Thymus (tissue), 11 donors: ENCODE measurements around the gene RAC2. TPM values are rescaled to one million over a fixed set of nuclear protein-coding genes. Genes with fewer than 3 reads are reported as not detected.
A peak's percentile ranks its signal among the peaks of the same experiment; 100 is the strongest.

Experiments used
- DNase-seq, 9 donors: peaks; one replicate each; pipeline ENCODE4 v3.0.0-alpha.2; 2013; ENCODE audit warnings: low spot score in 9 of 9, low read depth in 6 of 9, missing footprints in 1 of 9
- H3K27ac ChIP-seq, 2 donors: one replicate each; pipeline ENCODE4 v1.5.1; 2013; ENCODE audit warnings: control low read depth in 1 of 2, low read depth in 1 of 2, low read length in 1 of 2, mild to moderate bottlenecking in 1 of 2, moderate library complexity in 1 of 2
- H3K27me3 ChIP-seq, 2 donors: one replicate each; pipeline ENCODE4 v1.5.1; 2013; ENCODE audit warnings: low read length in 1 of 2; ENCODE audit not compliant: control insufficient read depth in 2 of 2, insufficient read depth in 1 of 2
- H3K36me3 ChIP-seq, 2 donors: one replicate each; pipeline ENCODE4 v1.5.1; 2013; ENCODE audit warnings: low read length in 1 of 2, mild to moderate bottlenecking in 1 of 2, moderate library complexity in 1 of 2; ENCODE audit not compliant: control insufficient read depth in 2 of 2, insufficient read depth in 2 of 2
- H3K4me1 ChIP-seq, 2 donors: one replicate each; pipeline ENCODE4 v1.5.1; 2013; ENCODE audit warnings: low read length in 2 of 2; ENCODE audit not compliant: control insufficient read depth in 2 of 2, insufficient read depth in 2 of 2
- H3K4me3 ChIP-seq, 2 donors: one replicate each; pipeline ENCODE4 v1.5.1; 2013; ENCODE audit warnings: low read length in 2 of 2, control low read depth in 1 of 2, mild to moderate bottlenecking in 1 of 2
- H3K9me3 ChIP-seq, 2 donors: one replicate each; pipeline ENCODE4 v1.5.1; 2013; ENCODE audit warnings: low read length in 1 of 2, mild to moderate bottlenecking in 1 of 2; ENCODE audit not compliant: control insufficient read depth in 2 of 2, insufficient read depth in 1 of 2
- WGBS: extraction: QIAGEN DNeasy Blood & Tissue Kit; methylation state at CpG from one replicate; pipeline ENCODE4 v1.1.7; 2013; 5-methylcytosine and 5-hydroxymethylcytosine counted together
- polyA plus RNA-seq: library from polyadenylated mRNA; stranded (reverse); fragments of 200-250 nt; gene quantifications from one replicate; pipeline ENCODE4 v1.2.3, GENCODE V29; 2013
- total RNA-seq: library from RNA; stranded (reverse); fragments of 120-200 nt; gene quantifications from one replicate; pipeline ENCODE4 v1.2.4, GENCODE V29; 2013
- donor health status: healthy.

Gene RAC2
- total and polyA plus RNA-seq, 2 donors: 149 to 206 TPM

DNA sequence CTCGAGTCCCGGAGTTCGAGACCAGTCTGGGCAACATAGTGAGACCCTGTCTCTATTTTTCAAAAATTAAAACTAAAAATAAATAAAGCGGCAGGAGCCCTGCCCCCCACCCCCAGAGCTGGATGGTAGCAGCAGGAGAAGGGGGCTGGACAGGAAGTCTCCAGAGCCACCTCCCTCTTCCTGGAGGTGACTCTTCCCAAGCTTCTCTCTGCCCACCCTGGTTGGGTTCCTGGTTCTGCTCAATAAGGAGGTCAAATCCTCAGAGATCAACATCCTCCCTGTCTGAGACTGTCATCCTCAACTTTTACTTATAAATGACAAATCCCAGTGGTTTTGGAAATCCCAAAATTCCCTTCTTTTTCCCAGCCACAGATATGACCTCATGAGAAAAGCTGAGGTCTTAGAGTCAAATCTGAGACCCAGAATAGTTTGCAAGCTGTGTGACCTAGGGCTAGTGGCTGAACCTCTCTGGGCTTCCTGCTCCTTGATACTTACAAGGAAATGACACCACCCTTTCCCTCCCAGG, 57.0 kb downstream of the RAC2 start:
- no peak for DNase-seq
- Histone ChIP-seq H3K27me3 (no peaks in the 10 kb centered on the region), H3K4me3 (no peak overlapping the region), H3K4me1 (peaks cover 12 to 41% of the 10 kb centered on the region in 2 donors), H3K27ac (peak overlapping the region; percentile 40 to 66), H3K9me3 (no peaks in the 10 kb centered on the region), H3K36me3 (peaks cover 0 to 3% of the 10 kb centered on the region in 2 donors)
- WGBS: 76% methylated on average over 4 of the region's 4 CpGs

DNA sequence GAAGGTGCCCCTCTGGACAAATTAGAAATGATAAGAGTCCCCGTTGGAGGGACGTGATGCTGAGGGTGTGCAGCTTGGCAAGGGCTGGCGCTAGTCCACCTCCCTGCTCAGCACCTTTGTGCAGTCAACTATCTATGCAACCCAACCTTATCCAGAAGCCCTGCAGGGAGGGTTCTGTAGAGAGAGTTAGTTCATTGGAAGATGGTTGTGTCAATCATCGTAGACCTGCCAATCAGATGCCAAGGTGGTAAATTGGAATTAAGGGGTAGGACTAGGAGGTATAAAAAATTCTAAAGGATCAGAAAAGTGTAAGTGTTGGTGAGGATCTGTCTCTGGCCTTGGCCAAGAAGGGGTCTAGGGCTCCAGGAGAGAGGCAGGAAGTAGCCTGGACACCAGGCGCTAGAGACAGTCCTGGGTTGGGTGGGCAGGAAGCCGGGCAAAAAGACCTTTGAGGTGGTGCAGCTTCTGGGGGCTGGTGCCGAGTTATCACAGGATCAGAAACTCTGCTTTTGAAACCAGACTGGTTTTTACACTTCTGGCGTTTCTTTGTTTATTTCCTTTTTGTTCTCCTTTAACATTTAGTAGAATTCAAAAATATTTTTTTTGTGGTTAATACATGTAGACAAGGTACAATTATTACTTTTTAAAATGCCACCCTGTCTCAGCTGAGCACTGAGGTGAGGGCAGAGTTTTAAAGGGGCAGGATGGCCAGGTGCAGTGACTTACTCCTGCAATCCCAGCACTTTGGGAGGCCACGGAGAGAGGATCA, 57.7 kb downstream of the RAC2 start:
- Histone ChIP-seq H3K27me3 (no peaks in the 10 kb centered on the region), H3K4me3 (no peak overlapping the region), H3K9me3 (no peaks in the 10 kb centered on the region), H3K36me3 (peaks cover 0 to 3% of the 10 kb centered on the region in 2 donors), H3K27ac (peak overlapping the region; percentile 40 to 66), H3K4me1 (peaks cover 12 to 41% of the 10 kb centered on the region in 2 donors)
- 48% methylated on average over 9 of the region's 9 CpGs for WGBS
- DNase-seq: peak; percentile 65 to 96 (median 86)

DNA sequence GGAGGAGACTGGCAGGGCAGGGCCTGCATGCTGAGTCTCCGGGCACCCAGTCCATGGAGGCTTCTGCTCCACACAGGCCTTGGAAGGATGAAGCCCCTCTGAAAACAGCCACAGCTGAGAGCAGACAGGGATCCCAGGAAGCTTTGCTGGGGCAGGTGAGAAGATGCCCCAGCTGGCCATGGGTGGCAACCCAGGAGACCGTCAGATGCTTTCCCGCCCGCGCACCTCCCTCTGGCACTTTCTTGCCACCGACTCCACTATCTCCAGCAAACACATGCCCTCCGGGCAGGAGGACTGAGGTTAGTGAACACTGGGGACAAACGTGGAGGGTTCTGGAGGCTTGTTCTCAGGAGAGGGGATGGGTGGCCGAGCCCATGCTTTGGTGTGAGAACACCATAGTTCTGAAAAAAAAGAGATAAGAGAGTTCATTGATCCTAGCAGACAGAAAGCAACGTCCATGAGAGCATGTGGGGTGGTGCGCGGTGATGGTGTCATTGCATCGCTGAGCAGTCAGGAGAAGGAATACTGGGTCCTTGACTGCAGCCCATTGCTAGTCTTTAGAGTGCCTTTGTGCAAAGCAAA, 58.3 kb downstream of the RAC2 start:
- no peaks in the 10 kb centered on the region for H3K27me3 ChIP-seq
- H3K4me1 ChIP-seq: peaks cover 12 to 41% of the 10 kb centered on the region in 2 donors
- DNase-seq: no peak
- H3K27ac ChIP-seq: no peak overlapping the region
- WGBS: 87% methylated on average over 13 of the region's 13 CpGs
- no peaks in the 10 kb centered on the region for H3K9me3 ChIP-seq
- H3K36me3 ChIP-seq: peaks cover 0 to 3% of the 10 kb centered on the region in 2 donors
- H3K4me3 ChIP-seq: no peak overlapping the region

DNA sequence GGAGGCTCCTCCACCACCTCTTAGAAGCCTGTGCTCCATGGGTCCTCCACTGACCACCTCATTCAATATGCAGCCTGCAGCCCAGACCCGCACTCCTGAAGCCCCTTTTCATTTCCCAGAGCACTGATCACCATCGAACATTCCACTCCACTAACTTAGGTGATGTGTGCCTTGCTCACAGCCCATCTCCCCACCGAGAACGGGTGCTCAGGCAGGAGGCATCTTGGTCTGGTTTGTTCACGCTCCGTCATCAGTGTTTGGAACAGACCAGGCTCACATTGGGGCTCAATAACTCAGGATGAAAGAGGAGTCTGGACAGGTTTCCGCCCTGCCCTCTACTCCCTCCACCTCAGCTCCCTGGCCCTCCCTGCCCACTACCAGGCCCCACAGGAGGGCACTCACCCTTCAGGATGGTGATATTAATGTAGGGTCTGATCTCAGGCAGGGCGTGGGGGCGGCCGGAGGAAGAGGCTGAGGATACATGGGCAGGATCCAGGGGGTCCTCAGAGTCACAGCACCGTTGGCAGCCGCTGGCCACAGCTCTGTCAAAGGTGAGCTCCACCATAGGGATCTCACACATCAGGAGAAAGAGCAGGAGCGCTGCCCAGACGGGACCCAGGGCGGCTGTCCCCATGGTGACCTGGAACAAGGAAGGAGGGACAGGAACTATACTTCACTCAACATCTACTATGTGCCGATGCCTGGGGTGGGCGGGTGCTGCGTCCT, 59.1 kb downstream of the RAC2 start:
- peaks cover 12 to 41% of the 10 kb centered on the region in 2 donors for H3K4me1 ChIP-seq
- no peak for DNase-seq
- no peak overlapping the region for H3K4me3 ChIP-seq
- 95% methylated on average over 18 of the region's 18 CpGs for WGBS
- peaks cover 0 to 3% of the 10 kb centered on the region in 2 donors for H3K36me3 ChIP-seq
- no peak overlapping the region for H3K27ac ChIP-seq
- no peaks in the 10 kb centered on the region for H3K9me3 ChIP-seq
- H3K27me3 ChIP-seq: no peaks in the 10 kb centered on the region

DNA sequence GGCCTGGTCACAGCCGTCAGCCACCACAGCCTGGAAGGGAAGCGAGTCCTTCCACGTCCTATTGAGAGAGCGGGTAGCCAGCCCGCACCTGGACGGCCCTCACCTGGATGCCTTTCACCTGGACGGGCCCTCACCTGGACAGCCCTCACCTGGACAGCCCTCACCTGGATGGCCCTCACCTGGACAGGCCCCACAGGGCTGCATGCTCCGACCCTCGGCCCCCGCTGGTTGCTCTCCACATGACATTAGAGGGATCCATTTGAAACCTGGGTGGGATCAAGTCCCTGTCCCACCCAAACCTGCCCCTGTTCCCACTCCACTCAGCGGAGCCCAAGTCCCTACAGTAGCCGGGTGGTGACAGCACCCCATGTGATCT, 59.7 kb downstream of the RAC2 start:
- H3K27me3 ChIP-seq: no peaks in the 10 kb centered on the region
- peaks cover 12 to 41% of the 10 kb centered on the region in 2 donors for H3K4me1 ChIP-seq
- no peak overlapping the region for H3K27ac ChIP-seq
- H3K36me3 ChIP-seq: no peaks in the 10 kb centered on the region
- no peak overlapping the region for H3K4me3 ChIP-seq
- no peaks in the 10 kb centered on the region for H3K9me3 ChIP-seq
- DNase-seq: no peak
- WGBS: 97% methylated on average over 12 of the region's 12 CpGs

DNA sequence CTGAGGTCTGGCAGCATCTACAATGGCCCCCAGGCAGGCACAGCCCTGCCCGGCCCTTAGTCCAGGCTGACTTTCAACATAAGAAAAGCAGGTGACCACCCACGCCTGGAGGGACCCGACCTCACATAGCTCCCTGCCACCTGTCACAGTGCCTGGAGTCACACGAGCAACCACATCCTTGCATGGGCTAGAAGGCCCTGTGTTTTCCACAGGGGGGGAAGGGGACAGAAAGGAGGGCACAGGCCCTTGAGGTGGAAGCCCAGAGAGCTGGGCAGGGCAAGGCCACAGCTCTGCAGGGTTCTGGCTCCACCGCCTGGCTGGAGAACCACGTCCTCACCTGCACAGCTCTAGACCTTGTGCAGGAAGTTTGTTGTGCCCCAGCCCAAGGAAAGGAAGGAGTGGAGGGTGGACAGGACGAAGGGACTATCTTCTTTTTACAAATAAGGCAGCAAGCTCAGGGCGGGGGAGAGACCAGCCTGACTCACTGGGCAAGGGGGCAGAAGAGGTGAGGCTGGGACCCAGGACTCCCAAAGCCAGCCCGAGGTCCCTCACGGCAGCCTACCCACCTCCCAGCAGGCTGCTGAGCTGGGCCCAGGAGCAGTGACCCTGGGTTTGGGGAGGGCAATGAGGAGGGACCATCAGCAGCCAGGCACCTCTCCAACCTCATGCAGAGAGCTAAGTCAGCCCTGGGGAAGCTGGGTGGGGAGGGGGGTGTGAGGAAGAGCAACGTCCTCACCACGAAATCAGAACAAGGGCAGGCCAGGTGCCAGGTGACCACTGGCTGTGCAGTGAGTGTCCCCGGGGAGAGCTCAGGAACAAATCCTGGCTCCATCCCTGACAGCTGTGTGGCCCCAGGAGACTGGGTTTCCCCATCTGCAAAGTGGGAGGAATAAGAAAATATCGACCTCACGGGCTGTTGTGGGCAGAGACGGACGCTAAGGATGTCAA, 60.4 kb downstream of the RAC2 start:
- peaks cover 12 to 39% of the 10 kb centered on the region in 2 donors for H3K4me1 ChIP-seq
- no peak for DNase-seq
- H3K9me3 ChIP-seq: no peaks in the 10 kb centered on the region
- no peaks in the 10 kb centered on the region for H3K27me3 ChIP-seq
- H3K4me3 ChIP-seq: no peak overlapping the region
- H3K27ac ChIP-seq: no peak overlapping the region
- 78% methylated on average over 17 of the region's 17 CpGs for WGBS
- H3K36me3 ChIP-seq: no peaks in the 10 kb centered on the region

DNA sequence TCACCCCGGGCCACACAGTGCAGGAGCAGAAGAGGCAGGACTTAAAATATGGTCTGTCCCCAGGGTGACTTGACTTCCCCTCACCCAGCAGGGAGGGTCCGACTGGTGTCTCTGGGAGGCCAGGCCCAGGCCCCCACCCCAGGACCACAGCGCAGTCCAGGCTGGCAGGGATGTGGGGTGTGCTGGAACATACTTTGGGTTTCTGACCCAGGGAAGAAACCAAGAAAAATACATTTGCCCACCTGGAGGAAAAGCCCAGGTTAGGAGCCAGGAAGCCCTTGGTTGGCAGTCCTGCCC, 61.2 kb downstream of the RAC2 start:
- Histone ChIP-seq H3K36me3 (no peaks in the 10 kb centered on the region), H3K4me3 (no peak overlapping the region), H3K27me3 (no peaks in the 10 kb centered on the region), H3K9me3 (no peaks in the 10 kb centered on the region), H3K27ac (no peak overlapping the region), H3K4me1 (peaks cover 12 to 30% of the 10 kb centered on the region in 2 donors)
- 80% methylated on average over 3 of the region's 3 CpGs for WGBS
- no peak for DNase-seq

DNA sequence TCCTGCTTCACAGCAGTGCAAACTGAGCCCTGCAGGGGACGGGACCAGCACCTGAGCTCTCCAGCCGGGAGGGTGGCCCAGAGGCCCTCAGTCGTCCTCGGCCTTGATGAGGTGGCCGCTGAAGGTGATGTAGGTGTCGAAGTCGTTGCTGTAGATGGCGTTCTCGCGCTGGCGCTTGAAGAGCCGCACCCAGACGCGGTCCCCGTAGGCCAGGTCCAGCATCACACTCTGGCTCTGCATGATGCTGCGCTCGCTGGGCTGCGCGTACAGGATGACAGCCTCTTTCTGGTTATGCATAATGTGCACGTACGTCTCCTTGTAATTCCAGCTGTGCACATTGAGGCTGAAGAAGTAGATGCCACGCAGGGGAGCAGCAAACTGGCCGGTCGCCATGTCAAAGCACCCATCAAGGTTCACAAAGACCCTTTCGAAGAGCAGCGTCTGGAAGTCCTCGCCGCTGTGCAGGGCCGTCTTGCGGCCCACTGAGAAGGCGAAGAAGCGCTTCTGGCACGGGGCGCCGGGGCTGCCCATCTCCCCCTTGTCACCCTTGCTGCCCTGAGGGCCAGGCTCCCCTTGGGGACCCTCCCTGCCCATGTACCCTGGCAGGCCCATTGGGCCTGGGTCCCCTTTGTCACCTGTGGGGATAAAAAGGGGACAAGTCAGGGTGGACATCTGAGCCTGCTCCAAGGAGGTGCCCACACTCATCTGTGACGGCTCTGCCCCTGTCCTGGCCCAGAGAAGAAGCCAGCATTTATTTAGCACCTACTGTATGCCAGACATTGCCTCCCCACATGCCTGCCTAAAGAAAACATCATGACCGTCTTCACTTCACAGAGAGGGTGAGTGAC, 61.7 kb downstream of the RAC2 start:
- 94% methylated on average over 37 of the region's 37 CpGs for WGBS
- H3K27me3 ChIP-seq: no peaks in the 10 kb centered on the region
- peaks cover 12 to 25% of the 10 kb centered on the region in 2 donors for H3K4me1 ChIP-seq
- H3K36me3 ChIP-seq: no peaks in the 10 kb centered on the region
- H3K9me3 ChIP-seq: no peaks in the 10 kb centered on the region
- no peak for DNase-seq
- no peak overlapping the region for H3K27ac ChIP-seq
- H3K4me3 ChIP-seq: no peak overlapping the region
